ENCODE measurements around the gene HSPA8.
"Not testable (repeated sequence)": the region's sequence is repeated elsewhere in the genome, so short reads cannot be mapped to it uniquely, and the experiment has no call there.

The HSPA8 gene

GRCh38 chr11:123063826-123064657, 2.1 kb upstream of the HSPA8 start:
- CTCF ChIA-PET, result interaction anchor here (0.9 to 1.0 kb wide), 2 partner anchors 39 to 180 kb away, joined by 3 to 6 read pairs; no protein-coding TSS in a partner anchor
- no peak for DNase-seq (ENCODE audit: extremely low spot score)
- POLR2A ChIA-PET, result interaction anchor here (1.2 kb wide), 1 partner anchor 19 kb away, joined by 4 read pairs; no protein-coding TSS in a partner anchor
- TF ChIP-seq PKNOX1 (IDR thresholded peaks at IDR 0.05) (peak; percentile 35; the same call in 1 of the 2 replicates), SUZ12 (IDR thresholded peaks at IDR 0.05) (no peak)

- CTCF ChIA-PET, result interaction anchor here (0.9 kb wide), 1 partner anchor 181 kb away, joined by 6 read pairs; no protein-coding TSS in a partner anchor
- no peak for DNase-seq (ENCODE audit: extremely low spot score)
- no peak for TF ChIP-seq TARDBP (IDR thresholded peaks at IDR 0.05)
- TF ChIP-seq LEF1 (IDR thresholded peaks at IDR 0.05; ENCODE audit: borderline replicate concordance), result no peak
- no peak for TF ChIP-seq FOXK2 (IDR thresholded peaks at IDR 0.05)
- 0 out of 2 replicates have a peak, but pooled peaks have one; percentile 42 for TF ChIP-seq NFRKB (IDR thresholded peaks at IDR 0.05)
- POLR2A ChIA-PET, result interaction anchor here (1.0 to 2.2 kb wide), 3 partner anchors 16 to 20 kb away, joined by 4 to 20 read pairs (median 6); no protein-coding TSS in a partner anchor
Observed at GRCh38 chr11:123062892-123063825, 1.2 kb upstream of the HSPA8 start.

- ChIA-PET POLR2A (interaction anchor here (0.6 to 2.2 kb wide), 24 partner anchors 8 to 350 kb away, joined by 3 to 20 read pairs (median 4); no protein-coding TSS in a partner anchor), CTCF (interaction anchor here (0.8 to 0.9 kb wide), 2 partner anchors 26 to 40 kb away, joined by 3 to 6 read pairs; no protein-coding TSS in a partner anchor)
- DNase-seq (ENCODE audit: extremely low spot score), result peak; percentile 92
- TF ChIP-seq FOXM1 (IDR thresholded peaks at IDR 0.05; ENCODE audit: borderline replicate concordance) (no peak), SP1 (IDR thresholded peaks at IDR 0.05) (no peak), TARDBP (IDR thresholded peaks at IDR 0.05) (no peak), LEF1 (IDR thresholded peaks at IDR 0.05; ENCODE audit: borderline replicate concordance) (no peak; the same call in 1 of the 2 replicates), SUZ12 (IDR thresholded peaks at IDR 0.05) (no peak), ZNF384 (IDR thresholded peaks at IDR 0.05) (no peak), ARNT (IDR thresholded peaks at IDR 0.05) (no peak), PKNOX1 (IDR thresholded peaks at IDR 0.05) (peak; percentile 67), CTBP1 (IDR thresholded peaks at IDR 0.05; ENCODE audit: borderline replicate concordance) (no peak), FOXK2 (IDR thresholded peaks at IDR 0.05) (no peak), HDGF (IDR thresholded peaks at IDR 0.05; ENCODE audit: borderline replicate concordance) (no peak), BHLHE40 (IDR thresholded peaks at IDR 0.05; ENCODE audit: borderline replicate concordance) (no peak), ELF4 (IDR thresholded peaks at IDR 0.05) (peak; percentile 74), L3MBTL2 (conservative IDR thresholded peaks at IDR 0.05) (no peak), FOXA1 (IDR thresholded peaks at IDR 0.05) (no peak), NFRKB (IDR thresholded peaks at IDR 0.05) (peak; percentile 95)
Observed at GRCh38 chr11:123062158-123062891, 389 bp upstream of the HSPA8 start.

GRCh38 chr11:123060277-123061000, 1.5 kb downstream of the HSPA8 start:
- ChIA-PET POLR2A (interaction anchor here (0.6 to 1.6 kb wide), 4 partner anchors 11 to 201 kb away, joined by 3 to 4 read pairs (median 4); no protein-coding TSS in a partner anchor), CTCF (interaction anchor here (0.6 to 0.8 kb wide), 2 partner anchors 37 to 197 kb away, joined by 3 to 8 read pairs; no protein-coding TSS in a partner anchor)
- no peak for TF ChIP-seq HDGF (IDR thresholded peaks at IDR 0.05; ENCODE audit: borderline replicate concordance)
- no peak for TF ChIP-seq PKNOX1 (IDR thresholded peaks at IDR 0.05)
- DNase-seq (ENCODE audit: extremely low spot score), result no peak

GRCh38 chr11:123059041-123059920, 2.7 kb downstream of the HSPA8 start:
- CTCF ChIA-PET; POLR2A ChIA-PET; DNase-seq (ENCODE audit: extremely low spot score): not testable (repeated sequence)
